ENCODE data around the gene MOB3B.

GRCh38 chr9:27472195-27472594, 57.4 kb downstream of the MOB3B start:
- no peak for TF ChIP-seq POLR2A (IDR thresholded peaks at IDR 0.05)
- no peak for TF ChIP-seq CTCF (IDR thresholded peaks at IDR 0.05)
